GM18909 (cell line): ENCODE results near the gene DYNLT2.

ENCODE experiments used
- ATAC-seq: cut with Tn5 transposase; IDR thresholded peaks from one replicate; pipeline ENCODE4 v1.9.1; 2021; ENCODE audit warnings: mild to moderate bottlenecking; ENCODE audit not compliant: unreplicated experiment, poor library complexity

DYNLT2 gene

DNA sequence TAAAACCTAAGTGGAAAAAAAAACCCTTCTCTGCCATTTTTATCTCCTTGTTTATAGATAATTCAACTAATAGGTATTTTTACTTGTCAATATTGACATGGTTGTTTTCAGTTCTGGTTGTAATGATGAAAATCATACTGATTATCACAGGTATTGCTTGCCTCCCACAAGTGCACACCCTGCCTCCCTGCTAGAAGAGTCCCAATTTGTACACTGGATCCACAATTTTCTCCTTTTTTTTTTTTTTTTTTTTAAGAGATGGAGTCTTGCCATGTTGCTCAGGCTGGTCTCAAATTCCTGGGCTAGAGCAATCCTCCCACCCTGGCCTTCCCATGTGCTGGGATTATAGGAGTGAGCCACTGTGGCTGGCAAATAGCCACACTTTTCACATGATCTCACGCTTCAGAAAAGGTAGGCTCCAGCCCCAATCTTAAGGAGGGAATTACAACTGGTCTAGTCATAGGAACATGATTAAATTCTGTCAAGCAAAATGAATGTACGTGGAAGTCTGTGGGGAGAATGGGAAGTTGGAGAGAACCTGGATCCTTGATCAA is 12.3 kb downstream of the DYNLT2 start:
- no peak for ATAC-seq

DNA sequence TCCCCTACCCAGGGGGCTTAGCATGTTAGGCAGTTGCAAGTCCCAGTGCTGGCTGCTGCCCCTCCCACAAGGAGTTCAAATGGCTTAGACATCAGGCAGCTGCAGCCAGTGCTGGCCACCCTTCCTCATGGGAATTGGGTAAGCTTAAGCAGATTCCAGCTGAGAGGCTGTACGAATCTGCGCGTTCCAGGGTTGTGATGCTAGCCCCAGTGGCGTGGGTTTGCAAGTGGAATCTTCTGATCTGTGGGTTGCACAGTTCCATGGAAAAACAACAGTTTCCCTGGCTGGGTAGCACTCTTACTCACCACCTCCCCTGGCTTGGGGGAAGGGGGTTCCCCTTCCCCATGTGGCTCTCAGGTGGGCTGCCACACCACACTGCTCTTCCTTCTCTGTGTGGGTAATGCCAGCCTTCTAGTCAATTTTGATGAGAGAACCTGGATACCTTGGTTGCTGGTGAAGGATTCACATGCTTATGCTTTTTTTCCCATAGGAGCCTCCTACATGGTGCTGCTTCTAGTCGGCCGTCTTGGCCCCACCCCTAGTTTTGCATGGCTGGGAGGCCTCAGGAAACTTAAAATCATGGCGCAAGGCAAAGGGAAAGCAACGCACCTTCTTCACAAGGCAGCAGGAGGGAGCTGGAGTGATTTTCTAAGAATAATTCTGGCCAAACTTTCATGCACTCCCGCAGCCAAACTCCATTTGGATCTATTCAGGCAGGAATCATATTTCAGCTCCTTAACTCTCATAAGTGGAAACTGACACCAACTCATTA is 13.0 kb downstream of the DYNLT2 start:
- no peak for ATAC-seq

DNA sequence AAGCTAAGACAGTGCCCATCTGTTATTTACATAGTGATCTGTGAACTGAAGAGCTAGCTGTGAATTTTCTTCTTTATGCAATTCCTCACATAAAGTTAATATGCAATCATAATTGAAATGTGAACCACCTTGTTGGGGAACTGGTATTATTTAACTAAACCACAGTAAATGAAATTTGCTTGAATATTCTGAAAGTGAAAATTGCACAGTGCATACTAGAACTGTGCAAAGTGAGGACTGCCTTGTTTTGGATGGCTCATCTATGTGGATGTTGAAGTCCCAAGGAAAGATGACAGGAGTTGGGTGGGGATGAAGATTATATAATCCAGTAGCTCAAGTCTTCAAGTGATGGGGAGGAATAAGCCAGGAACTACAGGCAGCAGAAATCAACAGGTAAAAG is 21.4 kb downstream of the DYNLT2 start:
- no peak for ATAC-seq

DNA sequence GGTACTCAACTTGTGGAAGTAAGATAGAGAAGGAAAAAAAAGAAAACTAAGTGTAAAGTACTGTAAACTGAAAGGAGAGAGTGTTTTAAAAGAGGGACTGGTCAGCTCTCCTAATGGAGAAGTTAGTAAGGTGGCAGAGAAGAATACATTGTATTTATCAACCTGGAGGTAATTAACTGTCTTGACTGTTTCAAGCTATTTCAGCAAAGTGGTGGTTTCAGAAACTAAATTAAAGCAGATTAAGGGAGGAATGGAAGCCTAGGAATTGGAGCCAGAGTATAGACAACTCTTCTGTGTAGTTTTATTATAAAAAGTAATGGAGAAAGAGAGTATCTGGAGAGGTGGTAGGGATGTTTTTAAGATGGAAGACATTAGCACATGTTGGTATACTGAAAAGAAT is 24.4 kb downstream of the DYNLT2 start:
- ATAC-seq = no peak

DNA sequence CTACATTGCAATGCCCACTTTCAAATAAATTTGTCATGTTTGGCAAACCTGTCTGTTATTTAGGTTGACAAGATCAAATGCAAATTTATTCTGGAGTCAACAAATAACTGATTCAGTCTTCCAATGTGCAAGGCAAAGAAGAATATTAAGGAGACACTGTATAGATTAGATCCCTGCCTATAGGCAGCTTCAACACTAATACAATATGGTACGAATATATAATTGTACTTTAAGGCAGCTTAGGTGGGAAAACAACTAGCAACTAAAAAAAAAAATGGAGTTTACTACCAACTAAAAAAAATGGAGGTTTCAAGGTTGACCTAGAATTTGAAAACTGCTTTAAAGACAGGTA is 25.3 kb downstream of the DYNLT2 start:
- ATAC-seq = no peak

DNA sequence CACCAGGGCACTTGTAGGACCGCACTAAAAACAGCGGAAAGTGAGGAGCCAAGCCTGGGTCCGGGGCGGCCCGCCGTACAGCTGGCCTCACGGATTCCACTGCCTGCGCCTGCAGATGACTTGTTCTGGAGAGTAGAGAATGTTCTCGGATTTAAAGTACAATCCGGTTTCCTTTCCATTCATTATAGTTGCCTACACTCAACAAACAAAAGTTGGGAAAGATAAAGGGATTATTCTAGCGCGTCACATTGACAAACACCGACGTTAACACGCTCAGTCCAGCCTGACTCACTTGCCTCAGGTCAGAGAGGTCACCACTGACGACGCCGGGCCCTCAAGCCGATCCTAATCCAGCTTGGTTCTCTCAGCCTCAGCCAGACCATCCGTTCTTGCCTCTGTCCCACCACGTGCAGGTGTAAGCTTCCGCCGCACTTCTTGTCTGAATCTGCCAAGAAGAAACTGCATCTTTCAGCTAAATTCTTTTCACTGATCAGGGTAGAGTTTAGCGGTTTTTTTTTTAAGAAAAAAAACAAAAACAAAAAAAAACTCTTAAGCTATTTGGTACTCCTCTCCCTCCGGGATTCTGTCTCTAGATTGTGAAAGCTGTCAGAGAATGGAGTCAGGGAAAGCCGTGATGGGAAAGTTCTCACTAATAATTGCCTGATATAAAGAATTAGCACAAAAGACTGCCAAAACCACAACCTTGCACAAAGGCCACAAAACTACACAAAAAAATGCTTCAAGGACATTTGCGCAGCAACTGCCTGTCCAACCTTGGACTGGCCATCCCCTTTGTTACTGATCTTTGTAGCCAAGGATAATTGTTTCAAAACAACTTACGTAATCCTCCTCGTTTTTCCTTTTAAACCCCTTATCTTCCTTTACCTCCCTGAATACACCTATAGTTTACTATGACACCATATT is 26.0 kb downstream of the DYNLT2 start:
- peak; percentile 11 for ATAC-seq

DNA sequence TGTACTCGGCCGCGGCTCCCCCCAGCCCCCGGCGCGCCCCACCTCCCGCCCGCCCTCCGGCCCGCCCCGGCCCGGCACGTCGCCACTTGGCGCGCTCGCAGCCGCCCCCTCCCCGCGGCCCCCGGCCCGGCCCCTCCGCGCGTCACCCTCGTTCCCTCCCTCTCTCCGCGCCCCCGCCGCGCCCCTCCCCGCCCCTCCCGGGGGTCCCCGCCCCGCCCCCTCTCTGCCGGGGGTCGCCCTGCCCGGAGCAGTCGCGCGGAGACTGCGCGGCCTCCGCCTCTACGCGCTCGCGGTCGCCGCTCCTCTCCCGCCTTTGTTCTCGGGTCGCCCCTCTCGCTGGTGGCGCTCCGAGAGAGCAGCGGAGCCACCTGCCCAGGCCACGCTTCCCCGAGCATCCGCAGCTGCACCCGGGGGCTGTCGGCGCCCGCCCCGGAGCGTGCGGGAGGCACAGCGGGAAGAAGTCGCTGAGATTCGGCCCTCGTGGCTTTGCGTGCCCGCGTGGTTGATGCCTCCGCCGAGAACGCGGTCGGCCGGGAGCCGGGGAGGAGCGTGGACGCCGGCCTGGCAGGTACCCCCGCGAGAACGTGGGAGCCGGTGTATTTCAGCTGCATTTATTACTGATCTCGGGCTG is 26.8 kb downstream of the DYNLT2 start, which contains the start of gene PHF10:
Gene PHF10, minus strand, starts transcription at position 7 of the 631 bp plus-strand sequence. CDS start 569 bp downstream, outside the sequence.
- ATAC-seq = peak; percentile 45

DNA sequence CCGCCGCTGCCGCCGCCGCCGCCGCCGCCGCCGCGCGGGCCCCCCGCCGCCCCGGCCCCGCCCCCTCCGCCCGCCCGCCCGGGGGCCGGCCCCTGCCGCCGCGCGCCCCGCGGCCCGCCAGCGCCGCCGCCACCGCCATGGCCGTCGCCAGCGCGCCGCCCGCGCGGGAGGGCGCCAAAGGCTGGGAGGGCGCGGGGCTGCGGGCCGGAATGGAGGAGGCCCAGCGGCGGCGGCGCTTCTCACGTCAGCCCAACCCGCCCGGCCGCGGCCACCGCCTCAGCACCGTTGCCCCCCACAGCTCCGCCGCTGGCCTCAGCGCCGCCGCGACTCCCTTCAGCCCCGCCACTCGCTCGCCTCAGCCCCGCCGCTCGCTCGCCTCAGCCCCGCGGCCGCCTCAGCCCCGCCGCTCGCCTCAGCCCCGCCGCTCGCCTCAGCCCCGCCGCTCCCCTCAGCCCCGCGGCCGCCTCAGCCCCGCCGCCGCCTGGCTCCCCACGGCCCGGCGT is 27.3 kb downstream of the DYNLT2 start:
- peak; percentile 32 for ATAC-seq

DNA sequence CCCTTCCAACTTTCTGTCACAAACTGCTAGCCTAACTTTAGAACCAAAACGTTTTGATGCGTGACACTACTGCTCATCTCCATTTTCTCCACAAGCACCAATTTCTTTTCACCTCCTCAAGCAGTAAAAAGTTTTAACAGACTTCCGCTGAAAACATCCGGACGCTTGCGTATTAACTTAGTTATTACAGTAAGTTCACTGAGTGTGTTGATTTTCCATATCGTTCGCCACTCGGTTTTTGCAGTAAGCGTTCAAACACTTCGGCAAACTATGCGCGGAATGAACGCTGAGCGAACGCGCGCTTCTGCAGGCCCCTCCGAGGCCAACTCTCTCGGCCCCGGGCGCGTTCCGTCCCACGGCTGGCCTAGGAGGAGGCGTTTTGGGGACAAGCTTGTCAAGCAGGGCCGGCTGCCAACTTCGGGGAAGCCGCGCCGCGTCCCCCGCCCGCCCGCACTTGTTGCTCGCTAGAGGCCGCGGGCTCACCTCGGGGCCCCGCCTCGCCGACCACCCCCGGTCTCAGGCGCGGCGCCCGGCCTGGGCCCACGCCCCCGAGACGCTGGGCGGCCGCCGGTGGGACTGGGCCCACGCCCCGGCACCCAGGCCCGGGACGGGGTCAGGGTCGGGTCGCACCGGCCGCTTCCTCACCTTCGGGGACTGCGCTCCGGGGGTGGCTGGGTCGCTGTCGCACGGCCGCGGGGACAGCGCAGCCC is 28.0 kb downstream of the DYNLT2 start:
- peak; percentile 47 for ATAC-seq

DNA sequence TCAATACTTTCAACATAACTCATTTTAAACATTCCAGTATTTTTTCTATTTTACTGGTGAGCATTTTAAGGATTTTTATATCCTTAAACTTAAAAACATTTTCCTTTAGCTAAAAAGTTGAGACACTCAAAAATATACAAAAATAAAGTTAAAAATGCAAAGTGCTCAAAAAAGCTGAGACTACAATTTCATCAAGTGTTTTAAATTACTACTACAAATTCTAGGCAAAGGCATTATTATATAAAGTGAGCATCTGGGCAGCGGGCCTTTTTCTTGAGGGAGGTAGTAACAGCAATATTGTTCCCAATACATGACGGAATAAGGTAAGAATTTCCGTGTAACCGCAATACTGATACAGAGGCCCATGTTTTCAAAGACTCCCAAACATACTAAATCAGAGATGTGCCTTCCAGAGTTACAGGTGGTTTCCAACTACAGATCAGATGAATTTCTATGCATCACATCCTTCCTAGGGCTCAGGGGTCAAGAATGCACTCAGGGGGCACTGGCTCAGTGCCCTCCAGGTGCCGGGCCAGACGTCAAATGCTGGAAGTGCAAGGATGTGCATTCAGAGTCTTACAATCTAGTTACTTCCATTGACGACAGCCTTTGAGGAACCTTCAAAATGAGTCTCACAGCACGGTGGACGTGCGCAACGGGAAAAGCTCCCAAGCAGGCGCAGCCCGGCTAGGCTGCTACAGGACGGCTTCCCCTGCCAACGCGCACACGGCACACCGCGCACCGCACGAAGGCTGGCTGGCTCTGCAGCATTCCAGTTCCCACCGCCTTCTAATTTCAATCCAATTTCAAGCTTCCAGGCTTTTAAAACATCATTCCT is 28.8 kb downstream of the DYNLT2 start:
- ATAC-seq = peak; percentile 28

DNA sequence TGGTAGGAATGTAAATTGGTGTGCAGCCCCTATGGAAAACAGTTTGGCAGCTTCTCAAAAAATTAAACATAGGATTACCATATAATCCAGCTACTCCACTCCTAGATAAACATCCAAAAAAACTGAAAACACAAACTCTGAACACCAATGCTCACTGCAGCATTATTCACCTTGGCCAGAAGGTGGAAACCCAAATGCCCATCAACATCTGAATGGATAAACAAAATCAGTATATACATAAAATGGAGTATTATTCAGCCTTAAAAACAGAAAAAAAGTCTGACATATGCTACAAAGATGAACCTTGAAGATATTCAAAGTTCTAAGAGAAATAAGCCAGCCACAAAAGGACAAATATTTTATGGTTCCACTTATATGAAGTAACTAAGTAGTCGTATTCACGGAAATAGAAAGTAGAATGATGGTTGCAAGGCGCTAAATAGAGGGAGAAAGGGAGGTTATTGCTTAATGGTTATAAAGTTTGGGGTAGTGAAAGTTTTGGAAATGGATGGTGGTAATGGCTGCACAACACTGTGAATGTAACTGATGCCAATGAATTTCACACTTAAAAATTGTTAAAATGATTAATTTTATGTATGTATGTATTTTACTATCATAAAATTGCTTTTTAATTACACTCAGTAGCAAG is 31.0 kb downstream of the DYNLT2 start:
- no peak for ATAC-seq

DNA sequence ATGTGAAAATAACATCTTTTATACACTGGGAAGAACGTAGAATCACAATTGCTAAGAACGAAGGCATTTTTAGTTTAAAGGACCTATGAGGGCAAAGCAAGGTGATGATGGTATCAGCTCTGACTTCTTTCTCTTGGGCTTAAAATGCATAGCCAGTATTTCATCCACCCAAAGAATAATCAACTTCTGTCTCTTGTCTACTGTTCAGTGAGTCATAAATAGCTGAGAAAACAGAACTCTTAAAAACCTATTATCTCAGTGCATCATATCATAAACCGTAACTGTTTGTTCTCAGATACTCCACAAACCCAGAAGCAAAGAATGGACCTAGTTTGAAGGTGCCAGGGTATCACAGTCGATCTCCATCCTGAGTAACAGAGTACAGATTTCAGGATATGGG is 32.3 kb downstream of the DYNLT2 start:
- ATAC-seq = no peak

DNA sequence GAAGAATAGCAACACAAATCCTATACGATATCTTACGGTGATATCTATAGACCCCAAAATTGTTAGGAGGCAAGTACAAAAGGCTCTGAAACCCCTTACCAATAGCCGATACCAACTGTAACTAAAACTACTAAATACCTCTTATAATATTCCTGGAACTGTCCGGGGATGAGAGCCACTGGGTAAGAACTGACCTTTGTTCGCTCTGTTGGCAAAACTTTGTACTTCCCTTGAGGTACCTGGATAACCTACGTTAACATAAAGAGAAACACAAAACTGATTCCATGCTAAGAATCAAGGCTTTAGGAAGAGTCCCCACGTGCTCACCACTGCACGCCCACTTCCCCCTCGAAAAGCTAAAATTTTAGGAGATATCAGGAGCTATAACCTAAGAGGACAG is 36.8 kb downstream of the DYNLT2 start:
- ATAC-seq = no peak

DNA sequence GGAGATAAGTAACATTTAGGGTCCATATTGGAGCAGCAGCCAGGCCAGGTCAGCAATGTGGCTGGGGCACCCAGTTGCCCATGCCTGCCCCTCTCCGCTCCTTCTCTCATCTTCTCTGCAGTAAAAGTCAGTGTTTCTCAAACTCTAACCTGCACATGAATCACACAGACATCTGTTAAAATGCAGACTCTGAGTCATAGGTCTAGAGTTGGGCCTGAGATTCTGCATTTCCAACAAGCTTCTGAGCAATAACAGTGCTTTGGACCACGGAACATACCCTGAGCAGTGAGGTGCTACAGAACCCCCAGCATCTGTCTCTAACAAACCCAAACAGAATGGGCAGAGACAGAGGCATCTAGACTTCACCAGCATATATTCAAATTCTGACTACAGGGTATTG is 37.2 kb downstream of the DYNLT2 start:
- ATAC-seq = no peak

DNA sequence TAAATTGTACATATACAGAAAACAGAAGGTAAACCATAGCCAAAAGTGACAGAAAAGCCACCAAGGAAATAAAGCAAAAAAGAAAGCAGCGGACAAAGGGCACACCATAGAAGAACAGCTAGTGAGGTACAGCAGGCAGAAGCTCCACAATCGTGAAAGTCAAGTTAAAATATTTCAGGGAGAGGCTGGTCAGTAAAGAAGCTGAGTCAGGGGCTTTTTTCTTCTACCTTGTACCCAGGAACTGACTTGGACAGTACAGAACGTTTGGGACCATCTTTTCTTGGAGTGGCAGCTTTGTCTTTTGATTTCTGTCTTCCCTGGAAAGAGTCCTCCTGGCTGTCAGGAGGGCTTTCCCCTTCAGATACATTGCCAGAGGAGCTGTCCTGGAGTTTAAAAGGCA is 41.4 kb downstream of the DYNLT2 start:
- no peak for ATAC-seq

DNA sequence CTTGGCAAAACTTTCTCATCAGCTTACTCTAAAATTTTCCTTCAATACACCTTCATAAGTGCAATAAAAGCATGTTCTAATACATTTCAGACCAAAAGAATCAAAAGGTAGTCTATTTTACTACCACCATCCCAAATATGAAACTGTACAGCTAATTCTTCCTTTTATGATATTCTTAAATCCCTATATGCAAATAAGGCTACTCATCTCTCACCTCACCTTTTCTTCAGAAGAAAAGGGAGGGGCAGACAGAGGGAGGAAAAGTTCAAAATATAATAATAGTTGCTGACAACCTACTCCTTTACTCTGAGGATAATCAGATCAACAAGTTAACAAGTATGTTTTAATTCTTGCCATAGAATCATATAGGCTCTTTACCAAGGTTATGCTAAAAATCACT is 42.1 kb downstream of the DYNLT2 start:
- ATAC-seq = no peak

DNA sequence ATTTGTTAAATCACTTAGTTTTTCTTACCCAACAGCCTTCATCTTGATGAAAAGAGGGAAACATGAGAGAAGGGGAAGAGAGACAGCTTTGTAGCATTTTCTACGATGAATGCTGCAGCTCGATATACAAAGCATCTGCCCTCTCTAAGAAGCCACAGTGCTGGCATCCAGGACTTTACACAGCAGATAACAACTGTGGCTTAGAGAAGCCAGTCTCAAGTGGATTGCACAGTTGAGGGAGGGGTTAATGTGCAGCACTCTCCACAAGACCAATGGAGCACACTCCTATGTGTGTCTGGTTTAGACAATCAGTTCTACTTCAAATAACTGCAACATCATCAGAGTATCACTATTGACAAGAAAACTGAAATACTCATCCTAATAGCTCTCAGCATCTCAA is 43.6 kb downstream of the DYNLT2 start:
- ATAC-seq = no peak

DNA sequence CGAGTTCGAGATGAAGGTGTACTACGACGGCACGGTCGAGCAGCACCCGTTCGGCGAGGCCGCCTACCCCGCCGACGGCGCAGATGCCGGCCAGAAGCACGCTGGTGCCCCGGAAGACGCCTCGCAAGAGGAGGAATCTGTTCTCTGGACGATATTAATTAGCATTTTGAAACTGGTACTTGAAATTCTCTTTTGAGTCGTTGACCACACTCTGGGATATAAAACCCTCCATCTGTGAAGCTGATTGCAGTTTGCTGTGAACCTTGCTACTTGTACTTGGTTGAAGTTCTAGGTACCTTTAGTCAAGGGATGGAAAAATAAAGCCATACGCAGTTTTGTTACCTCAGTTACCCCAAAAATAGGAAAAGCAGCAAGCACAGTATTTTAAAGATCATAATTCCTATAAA is 48.5 kb downstream of the DYNLT2 start:
- peak; percentile 19 for ATAC-seq
